ENCODE measurements around the gene SRRM1.

- TF ChIP-seq, protein P1, sequence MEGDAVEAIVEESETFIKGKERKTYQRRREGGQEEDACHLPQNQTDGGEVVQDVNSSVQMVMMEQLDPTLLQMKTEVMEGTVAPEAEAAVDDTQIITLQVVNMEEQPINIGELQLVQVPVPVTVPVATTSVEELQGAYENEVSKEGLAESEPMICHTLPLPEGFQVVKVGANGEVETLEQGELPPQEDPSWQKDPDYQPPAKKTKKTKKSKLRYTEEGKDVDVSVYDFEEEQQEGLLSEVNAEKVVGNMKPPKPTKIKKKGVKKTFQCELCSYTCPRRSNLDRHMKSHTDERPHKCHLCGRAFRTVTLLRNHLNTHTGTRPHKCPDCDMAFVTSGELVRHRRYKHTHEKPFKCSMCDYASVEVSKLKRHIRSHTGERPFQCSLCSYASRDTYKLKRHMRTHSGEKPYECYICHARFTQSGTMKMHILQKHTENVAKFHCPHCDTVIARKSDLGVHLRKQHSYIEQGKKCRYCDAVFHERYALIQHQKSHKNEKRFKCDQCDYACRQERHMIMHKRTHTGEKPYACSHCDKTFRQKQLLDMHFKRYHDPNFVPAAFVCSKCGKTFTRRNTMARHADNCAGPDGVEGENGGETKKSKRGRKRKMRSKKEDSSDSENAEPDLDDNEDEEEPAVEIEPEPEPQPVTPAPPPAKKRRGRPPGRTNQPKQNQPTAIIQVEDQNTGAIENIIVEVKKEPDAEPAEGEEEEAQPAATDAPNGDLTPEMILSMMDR (IDR thresholded peaks at IDR 0.05): no peak
- TF ChIP-seq POLR2A (IDR thresholded peaks at IDR 0.05): no peak
Measured at GRCh38 chr1:24644100-24644384, 940 bp downstream of the SRRM1 start.
